ENCODE results near the gene VPS72. TPM values are rescaled to one million over a fixed set of nuclear protein-coding genes. Genes with fewer than 3 reads are reported as not detected.

Gene VPS72
- total RNA-seq, 1 experiment from 2014 or later = 71.5 TPM

DNA sequence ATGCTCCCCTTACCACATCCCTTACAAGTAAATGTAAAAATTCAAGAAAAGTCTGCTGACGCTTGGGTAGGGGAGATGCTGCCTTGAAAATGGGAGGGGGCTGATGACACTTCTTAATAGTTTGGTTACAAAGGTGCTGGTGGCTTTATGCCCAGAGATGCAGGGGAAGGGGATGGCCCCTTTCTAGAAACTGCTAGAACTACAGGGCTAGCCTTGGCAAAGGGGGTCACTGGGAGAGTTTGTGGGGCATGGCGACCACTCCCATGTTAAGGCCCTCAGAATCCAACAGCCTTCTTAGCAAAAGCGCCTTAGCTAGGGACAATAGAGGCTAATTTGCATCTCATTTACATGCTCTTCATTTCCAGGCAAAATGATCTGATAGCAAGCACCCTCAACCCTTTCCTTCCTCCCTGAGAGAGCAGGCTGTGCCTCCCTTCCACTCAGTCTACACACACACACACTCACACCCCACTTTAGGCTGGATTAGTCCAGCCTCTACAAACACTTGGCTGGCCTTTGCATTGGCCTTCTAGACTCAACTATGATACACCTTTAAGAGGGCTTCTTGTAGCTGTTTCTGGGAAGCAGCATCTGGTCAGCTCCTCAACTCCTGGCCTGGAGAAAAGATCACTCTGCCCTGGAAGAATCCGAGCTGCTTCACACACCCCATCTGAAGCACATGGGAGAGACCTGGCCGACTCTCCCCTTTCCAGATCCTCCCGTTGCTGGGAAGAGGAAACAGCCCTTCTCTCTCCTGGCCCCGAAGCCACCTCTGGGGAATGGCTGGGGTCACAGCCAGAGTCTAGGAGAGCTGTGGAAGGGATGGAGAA lies 45.3 kb downstream of the VPS72 start:
- H3K4me1 ChIP-seq (ENCODE audit: control insufficient read depth, insufficient read depth, low read length) = peaks cover 7% of the 10 kb centered on the region; the same call in 1 of the 2 replicates
- in situ Hi-C loops (cut with HindIII; ENCODE audit: low pct_unique_long_range_greater_than_20kb, low sequenced_read_pairs) (no loop called here), intact Hi-C loops (cut with micrococcal nuclease; ENCODE audit: unreplicated experiment) (no loop called here)
- H3K9me3 ChIP-seq (ENCODE audit: control insufficient read depth, insufficient read depth, low read depth, low read length) = no peaks in the 10 kb centered on the region
- TF ChIP-seq POLR2AphosphoS5 (IDR thresholded peaks at IDR 0.05; ENCODE audit: low read depth, low read length) = no peak
- TF ChIP-seq TCF7L2 (IDR thresholded peaks at IDR 0.05; ENCODE audit: low read depth, low read length) = no peak
- no peak for TF ChIP-seq SIN3A (IDR thresholded peaks at IDR 0.05; ENCODE audit: borderline replicate concordance, insufficient read depth, low read depth, low read length)
- TF ChIP-seq, protein P1, sequence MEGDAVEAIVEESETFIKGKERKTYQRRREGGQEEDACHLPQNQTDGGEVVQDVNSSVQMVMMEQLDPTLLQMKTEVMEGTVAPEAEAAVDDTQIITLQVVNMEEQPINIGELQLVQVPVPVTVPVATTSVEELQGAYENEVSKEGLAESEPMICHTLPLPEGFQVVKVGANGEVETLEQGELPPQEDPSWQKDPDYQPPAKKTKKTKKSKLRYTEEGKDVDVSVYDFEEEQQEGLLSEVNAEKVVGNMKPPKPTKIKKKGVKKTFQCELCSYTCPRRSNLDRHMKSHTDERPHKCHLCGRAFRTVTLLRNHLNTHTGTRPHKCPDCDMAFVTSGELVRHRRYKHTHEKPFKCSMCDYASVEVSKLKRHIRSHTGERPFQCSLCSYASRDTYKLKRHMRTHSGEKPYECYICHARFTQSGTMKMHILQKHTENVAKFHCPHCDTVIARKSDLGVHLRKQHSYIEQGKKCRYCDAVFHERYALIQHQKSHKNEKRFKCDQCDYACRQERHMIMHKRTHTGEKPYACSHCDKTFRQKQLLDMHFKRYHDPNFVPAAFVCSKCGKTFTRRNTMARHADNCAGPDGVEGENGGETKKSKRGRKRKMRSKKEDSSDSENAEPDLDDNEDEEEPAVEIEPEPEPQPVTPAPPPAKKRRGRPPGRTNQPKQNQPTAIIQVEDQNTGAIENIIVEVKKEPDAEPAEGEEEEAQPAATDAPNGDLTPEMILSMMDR (IDR thresholded peaks at IDR 0.05) = no peak
- TF ChIP-seq, protein P2, sequence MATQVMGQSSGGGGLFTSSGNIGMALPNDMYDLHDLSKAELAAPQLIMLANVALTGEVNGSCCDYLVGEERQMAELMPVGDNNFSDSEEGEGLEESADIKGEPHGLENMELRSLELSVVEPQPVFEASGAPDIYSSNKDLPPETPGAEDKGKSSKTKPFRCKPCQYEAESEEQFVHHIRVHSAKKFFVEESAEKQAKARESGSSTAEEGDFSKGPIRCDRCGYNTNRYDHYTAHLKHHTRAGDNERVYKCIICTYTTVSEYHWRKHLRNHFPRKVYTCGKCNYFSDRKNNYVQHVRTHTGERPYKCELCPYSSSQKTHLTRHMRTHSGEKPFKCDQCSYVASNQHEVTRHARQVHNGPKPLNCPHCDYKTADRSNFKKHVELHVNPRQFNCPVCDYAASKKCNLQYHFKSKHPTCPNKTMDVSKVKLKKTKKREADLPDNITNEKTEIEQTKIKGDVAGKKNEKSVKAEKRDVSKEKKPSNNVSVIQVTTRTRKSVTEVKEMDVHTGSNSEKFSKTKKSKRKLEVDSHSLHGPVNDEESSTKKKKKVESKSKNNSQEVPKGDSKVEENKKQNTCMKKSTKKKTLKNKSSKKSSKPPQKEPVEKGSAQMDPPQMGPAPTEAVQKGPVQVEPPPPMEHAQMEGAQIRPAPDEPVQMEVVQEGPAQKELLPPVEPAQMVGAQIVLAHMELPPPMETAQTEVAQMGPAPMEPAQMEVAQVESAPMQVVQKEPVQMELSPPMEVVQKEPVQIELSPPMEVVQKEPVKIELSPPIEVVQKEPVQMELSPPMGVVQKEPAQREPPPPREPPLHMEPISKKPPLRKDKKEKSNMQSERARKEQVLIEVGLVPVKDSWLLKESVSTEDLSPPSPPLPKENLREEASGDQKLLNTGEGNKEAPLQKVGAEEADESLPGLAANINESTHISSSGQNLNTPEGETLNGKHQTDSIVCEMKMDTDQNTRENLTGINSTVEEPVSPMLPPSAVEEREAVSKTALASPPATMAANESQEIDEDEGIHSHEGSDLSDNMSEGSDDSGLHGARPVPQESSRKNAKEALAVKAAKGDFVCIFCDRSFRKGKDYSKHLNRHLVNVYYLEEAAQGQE (IDR thresholded peaks at IDR 0.05; ENCODE audit: insufficient read depth in 1 of 2, low read depth in 2 of 2, low read length in 1 of 2) = no peak
- no peak overlapping the region for H3K4me3 ChIP-seq (ENCODE audit: low read depth in 2 of 2, low read length in 2 of 2)
- no peak overlapping the region for H3K27ac ChIP-seq (ENCODE audit: low read length)
- no peaks in the 10 kb centered on the region for H3K27me3 ChIP-seq (ENCODE audit: control insufficient read depth, insufficient read depth, low read length)
- CTCF ChIA-PET = interaction anchor here (0.6 to 0.9 kb wide), 2 partner anchors 45 to 59 kb away, joined by 6 to 9 read pairs; no protein-coding TSS in a partner anchor
- no peaks in the 10 kb centered on the region for H3K36me3 ChIP-seq (ENCODE audit: control insufficient read depth, insufficient read depth, low read length)
- DNase-seq (ENCODE audit: low read depth, low spot score) (no peak), ATAC-seq (no peak)
- BruUV-seq (replicated peaks) = no TSS peak
- POLR2A ChIA-PET = no interaction called here

DNA sequence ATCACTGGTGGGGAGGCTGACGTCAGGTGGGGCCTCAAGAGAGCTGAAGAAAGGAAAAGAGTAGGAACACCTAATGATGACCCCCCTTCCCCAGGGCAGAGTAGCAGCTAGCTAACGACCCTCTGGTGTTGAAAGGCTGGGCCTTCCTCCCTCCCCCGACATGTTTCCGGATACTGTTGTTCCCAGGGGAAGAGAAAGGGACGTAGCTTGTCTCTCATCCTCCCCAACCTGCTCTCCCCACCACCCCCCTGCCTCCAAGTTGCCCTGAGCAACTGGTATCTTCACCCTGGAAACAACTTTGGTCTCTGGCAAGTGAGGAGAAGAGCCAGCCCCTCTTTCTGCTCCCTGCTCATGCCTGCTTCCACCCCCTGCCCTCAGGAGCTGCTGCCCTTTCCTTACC lies 46.0 kb downstream of the VPS72 start:
- H3K9me3 ChIP-seq (ENCODE audit: control insufficient read depth, insufficient read depth, low read depth, low read length) = no peaks in the 10 kb centered on the region
- no peaks in the 10 kb centered on the region for H3K36me3 ChIP-seq (ENCODE audit: control insufficient read depth, insufficient read depth, low read length)
- POLR2A ChIA-PET = no interaction called here
- H3K4me3 ChIP-seq (ENCODE audit: low read depth in 2 of 2, low read length in 2 of 2) = no peak overlapping the region
- DNase-seq (ENCODE audit: low read depth, low spot score) (no peak), ATAC-seq (no peak)
- intact Hi-C loops (cut with micrococcal nuclease; ENCODE audit: unreplicated experiment) (no loop called here), in situ Hi-C loops (cut with HindIII; ENCODE audit: low pct_unique_long_range_greater_than_20kb, low sequenced_read_pairs) (no loop called here)
- CTCF ChIA-PET = interaction anchor here (1.1 kb wide), 1 partner anchor 44 kb away, joined by 4 read pairs; no protein-coding TSS in a partner anchor
- TF ChIP-seq POLR2AphosphoS5 (IDR thresholded peaks at IDR 0.05; ENCODE audit: low read depth, low read length) = no peak
- TF ChIP-seq SIN3A (IDR thresholded peaks at IDR 0.05; ENCODE audit: borderline replicate concordance, insufficient read depth, low read depth, low read length) = no peak
- TF ChIP-seq, protein P2 (IDR thresholded peaks at IDR 0.05; ENCODE audit: insufficient read depth in 1 of 2, low read depth in 2 of 2, low read length in 1 of 2) = no peak
- TF ChIP-seq, protein P1 (IDR thresholded peaks at IDR 0.05) = no peak
- TF ChIP-seq TCF7L2 (IDR thresholded peaks at IDR 0.05; ENCODE audit: low read depth, low read length) = no peak
- H3K4me1 ChIP-seq (ENCODE audit: control insufficient read depth, insufficient read depth, low read length) = peaks cover 7% of the 10 kb centered on the region; the same call in 1 of the 2 replicates
- no peak overlapping the region for H3K27ac ChIP-seq (ENCODE audit: low read length)
- no TSS peak for BruUV-seq (replicated peaks)
- H3K27me3 ChIP-seq (ENCODE audit: control insufficient read depth, insufficient read depth, low read length) = no peaks in the 10 kb centered on the region

All from Panc1 (cell line).